ENCODE measurements around the gene ADA. TPM values are rescaled to one million over a fixed set of nuclear protein-coding genes. Genes with fewer than 3 reads are reported as not detected.

ADA gene
- polyA plus RNA-seq, 1 donor (not counting 4 experiments of a cell fraction or from before 2014, with no cell fraction given) = 21.4 TPM

DNA sequence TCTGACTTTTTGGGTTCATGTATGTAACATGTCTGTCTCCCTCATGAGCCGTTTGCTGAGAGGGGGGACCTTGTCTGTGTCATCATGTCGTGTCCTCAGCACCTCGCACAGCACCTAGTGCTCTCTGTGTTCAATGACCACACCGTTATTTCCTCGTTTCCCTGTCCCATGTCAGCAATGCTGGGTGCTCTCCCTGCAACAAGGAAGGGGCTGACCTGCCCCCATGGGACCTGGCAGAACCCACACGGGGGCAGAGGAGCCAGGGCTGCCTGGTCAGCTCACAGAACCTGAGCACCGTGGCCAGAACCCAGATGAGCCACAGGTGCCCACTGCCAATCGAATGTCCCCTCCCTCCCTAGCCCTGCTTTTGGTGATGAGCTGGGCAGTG lies 7.3 kb downstream of the ADA start:
- peak overlapping the region; percentile 79 for H2AFZ ChIP-seq (ENCODE audit: control insufficient read depth, low read length)
- DNase-seq (ENCODE audit: low read depth, low spot score) (no peak), FAIRE-seq (no peak)
- H3K27me3 ChIP-seq (ENCODE audit: control insufficient read depth, extremely low read depth, insufficient read depth, low read length) = no peaks in the 10 kb centered on the region
- peak overlapping the region; percentile 81 for H3K4me2 ChIP-seq (ENCODE audit: control insufficient read depth, extremely low read depth, insufficient read depth, low read depth, low read length)
- H4K20me1 ChIP-seq (ENCODE audit: control insufficient read depth, extremely low read depth, insufficient read depth, low read length) = no peaks in the 10 kb centered on the region
- H3K4me3 ChIP-seq (ENCODE audit: control insufficient read depth in 2 of 3, extremely low read depth in 1 of 3, insufficient read depth in 2 of 3, low read depth in 1 of 3, low read length in 3 of 3) = no peak overlapping the region
- peaks cover 3% of the 10 kb centered on the region for H3K9me3 ChIP-seq (ENCODE audit: control insufficient read depth, low read depth, low read length)
- dilution Hi-C loops (cut with MboI; ENCODE audit: extremely low pct_ligation_motif_present, low sequenced_read_pairs) = no loop called here
- peaks cover 6% of the 10 kb centered on the region for H3K9me1 ChIP-seq (ENCODE audit: control insufficient read depth, extremely low read depth, insufficient read depth, low read length)
- peak overlapping the region; percentile 60 for H3K9ac ChIP-seq (ENCODE audit: control insufficient read depth, extremely low read depth, insufficient read depth, low read length)
- peaks cover 41% of the 10 kb centered on the region for H3K4me1 ChIP-seq (ENCODE audit: control insufficient read depth, extremely low read depth, insufficient read depth, low read length)
- no peaks in the 10 kb centered on the region for H3K79me2 ChIP-seq (ENCODE audit: control insufficient read depth, insufficient read depth, low read length)
- peak overlapping the region; percentile 88 for H3K27ac ChIP-seq (ENCODE audit: control insufficient read depth, insufficient read depth, low read length)
- no peak for TF ChIP-seq EZH2 (IDR thresholded peaks at IDR 0.05; ENCODE audit: low read length)
- TF ChIP-seq, protein P1, sequence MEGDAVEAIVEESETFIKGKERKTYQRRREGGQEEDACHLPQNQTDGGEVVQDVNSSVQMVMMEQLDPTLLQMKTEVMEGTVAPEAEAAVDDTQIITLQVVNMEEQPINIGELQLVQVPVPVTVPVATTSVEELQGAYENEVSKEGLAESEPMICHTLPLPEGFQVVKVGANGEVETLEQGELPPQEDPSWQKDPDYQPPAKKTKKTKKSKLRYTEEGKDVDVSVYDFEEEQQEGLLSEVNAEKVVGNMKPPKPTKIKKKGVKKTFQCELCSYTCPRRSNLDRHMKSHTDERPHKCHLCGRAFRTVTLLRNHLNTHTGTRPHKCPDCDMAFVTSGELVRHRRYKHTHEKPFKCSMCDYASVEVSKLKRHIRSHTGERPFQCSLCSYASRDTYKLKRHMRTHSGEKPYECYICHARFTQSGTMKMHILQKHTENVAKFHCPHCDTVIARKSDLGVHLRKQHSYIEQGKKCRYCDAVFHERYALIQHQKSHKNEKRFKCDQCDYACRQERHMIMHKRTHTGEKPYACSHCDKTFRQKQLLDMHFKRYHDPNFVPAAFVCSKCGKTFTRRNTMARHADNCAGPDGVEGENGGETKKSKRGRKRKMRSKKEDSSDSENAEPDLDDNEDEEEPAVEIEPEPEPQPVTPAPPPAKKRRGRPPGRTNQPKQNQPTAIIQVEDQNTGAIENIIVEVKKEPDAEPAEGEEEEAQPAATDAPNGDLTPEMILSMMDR (optimal IDR thresholded peaks at IDR 0.05 in 1 of 3, IDR thresholded peaks at IDR 0.05 in 1 of 3, conservative IDR thresholded peaks at IDR 0.05 in 1 of 3; ENCODE audit: extremely low read depth in 1 of 3, insufficient read depth in 2 of 3, low read length in 3 of 3) = no peak
- peaks cover 0 to 3% of the 10 kb centered on the region in 2 experiments for H3K36me3 ChIP-seq (ENCODE audit: control insufficient read depth in 2 of 2, extremely low read depth in 1 of 2, insufficient read depth in 2 of 2, low read length in 2 of 2)

DNA sequence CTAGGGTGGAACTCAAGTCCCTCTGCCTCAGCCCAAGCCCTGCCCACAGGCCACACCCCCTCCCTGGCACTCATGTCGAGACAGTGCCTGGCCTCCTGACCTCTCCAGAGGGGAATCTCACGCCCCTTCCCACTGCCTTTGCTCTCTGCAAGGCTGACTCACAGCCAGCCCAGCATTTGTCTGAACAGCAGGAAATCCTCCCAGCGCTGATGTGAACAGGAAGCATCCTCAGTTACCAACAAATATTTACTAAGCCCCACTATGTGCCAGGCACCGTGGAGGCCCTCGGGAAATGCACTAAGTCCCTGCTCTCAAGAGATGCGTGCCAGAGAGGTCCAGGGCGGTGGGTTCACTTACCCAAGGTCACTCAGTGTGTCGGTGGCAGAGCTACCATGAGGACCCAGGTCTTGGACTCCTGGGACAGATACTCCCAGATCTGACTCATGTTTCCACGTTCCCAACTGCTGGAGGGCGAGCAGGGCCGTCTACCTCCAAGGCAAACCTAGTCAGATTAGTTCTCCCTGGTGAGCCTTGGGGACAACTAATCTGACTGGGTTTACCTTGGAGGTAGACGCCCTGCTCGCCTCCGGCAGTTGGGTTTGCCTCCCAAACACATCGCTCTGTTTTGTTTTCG lies 7.8 kb downstream of the ADA start:
- Histone ChIP-seq H3K79me2 (ENCODE audit: control insufficient read depth, insufficient read depth, low read length) (no peaks in the 10 kb centered on the region), H3K27me3 (ENCODE audit: control insufficient read depth, extremely low read depth, insufficient read depth, low read length) (no peaks in the 10 kb centered on the region), H3K9me3 (ENCODE audit: control insufficient read depth, low read depth, low read length) (peaks cover 3% of the 10 kb centered on the region), H2AFZ (ENCODE audit: control insufficient read depth, low read length) (peak overlapping the region; percentile 79), H3K4me1 (ENCODE audit: control insufficient read depth, extremely low read depth, insufficient read depth, low read length) (peaks cover 41% of the 10 kb centered on the region), H3K36me3 (ENCODE audit: control insufficient read depth in 2 of 2, extremely low read depth in 1 of 2, insufficient read depth in 2 of 2, low read length in 2 of 2) (peaks cover 0 to 3% of the 10 kb centered on the region in 2 experiments), H3K4me2 (ENCODE audit: control insufficient read depth, extremely low read depth, insufficient read depth, low read depth, low read length) (peak overlapping the region; percentile 81), H4K20me1 (ENCODE audit: control insufficient read depth, extremely low read depth, insufficient read depth, low read length) (no peaks in the 10 kb centered on the region), H3K9ac (ENCODE audit: control insufficient read depth, extremely low read depth, insufficient read depth, low read length) (peak overlapping the region; percentile 60), H3K27ac (ENCODE audit: control insufficient read depth, insufficient read depth, low read length) (peak overlapping the region; percentile 88), H3K4me3 (ENCODE audit: control insufficient read depth in 2 of 3, extremely low read depth in 1 of 3, insufficient read depth in 2 of 3, low read depth in 1 of 3, low read length in 3 of 3) (peak overlapping the region in 1 of 3 experiments; percentile 38), H3K9me1 (ENCODE audit: control insufficient read depth, extremely low read depth, insufficient read depth, low read length) (peaks cover 6% of the 10 kb centered on the region)
- TF ChIP-seq, protein P1 (optimal IDR thresholded peaks at IDR 0.05 in 1 of 3, IDR thresholded peaks at IDR 0.05 in 1 of 3, conservative IDR thresholded peaks at IDR 0.05 in 1 of 3; ENCODE audit: extremely low read depth in 1 of 3, insufficient read depth in 2 of 3, low read length in 3 of 3) = no peak
- no peak for TF ChIP-seq EZH2 (IDR thresholded peaks at IDR 0.05; ENCODE audit: low read length)
- no peak for FAIRE-seq
- dilution Hi-C loops (cut with MboI; ENCODE audit: extremely low pct_ligation_motif_present, low sequenced_read_pairs) = no loop called here
- peak; percentile 54 for DNase-seq (ENCODE audit: low read depth, low spot score)

Measured in keratinocyte (primary cell).